Stimulated activated CD8-positive, alpha-beta memory T cell treated with anti-CD3 and anti-CD28 coated beads, Interleukin-12 subunit alpha, Interleukin-12 subunit beta, amount 100 ng/mL, for 24 hours (primary cell): ENCODE data around the gene IL17RC.
"Not testable (repeated sequence)": the region's sequence is repeated elsewhere in the genome, so short reads cannot be mapped to it uniquely, and the experiment has no call there.

Experiments
- DNase-seq: peaks from one replicate; pipeline ENCODE4 v3.0.0-alpha.2; 2020; ENCODE audit errors: extremely low read depth

Gene IL17RC

DNA sequence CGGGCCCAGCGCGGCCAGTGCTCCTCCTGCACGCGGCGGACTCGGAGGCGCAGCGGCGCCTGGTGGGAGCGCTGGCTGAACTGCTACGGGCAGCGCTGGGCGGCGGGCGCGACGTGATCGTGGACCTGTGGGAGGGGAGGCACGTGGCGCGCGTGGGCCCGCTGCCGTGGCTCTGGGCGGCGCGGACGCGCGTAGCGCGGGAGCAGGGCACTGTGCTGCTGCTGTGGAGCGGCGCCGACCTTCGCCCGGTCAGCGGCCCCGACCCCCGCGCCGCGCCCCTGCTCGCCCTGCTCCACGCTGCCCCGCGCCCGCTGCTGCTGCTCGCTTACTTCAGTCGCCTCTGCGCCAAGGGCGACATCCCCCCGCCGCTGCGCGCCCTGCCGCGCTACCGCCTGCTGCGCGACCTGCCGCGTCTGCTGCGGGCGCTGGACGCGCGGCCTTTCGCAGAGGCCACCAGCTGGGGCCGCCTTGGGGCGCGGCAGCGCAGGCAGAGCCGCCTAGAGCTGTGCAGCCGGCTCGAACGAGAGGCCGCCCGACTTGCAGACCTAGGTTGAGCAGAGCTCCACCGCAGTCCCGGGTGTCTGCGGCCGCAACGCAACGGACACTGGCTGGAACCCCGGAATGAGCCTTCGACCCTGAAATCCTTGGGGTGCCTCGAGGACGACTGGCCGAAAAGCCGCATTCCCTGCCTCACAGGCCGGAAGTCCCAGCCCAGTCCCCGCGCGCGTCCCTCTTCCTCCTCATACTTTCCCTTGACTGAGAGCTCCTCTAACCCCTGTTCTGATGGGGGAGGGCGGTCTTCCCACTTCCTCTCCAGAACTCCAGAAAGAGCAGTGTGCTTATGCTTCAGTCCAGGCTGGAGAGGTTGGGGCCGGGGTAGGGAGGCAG, 1.4 kb upstream of the IL17RC start:
- no peak for DNase-seq

DNA sequence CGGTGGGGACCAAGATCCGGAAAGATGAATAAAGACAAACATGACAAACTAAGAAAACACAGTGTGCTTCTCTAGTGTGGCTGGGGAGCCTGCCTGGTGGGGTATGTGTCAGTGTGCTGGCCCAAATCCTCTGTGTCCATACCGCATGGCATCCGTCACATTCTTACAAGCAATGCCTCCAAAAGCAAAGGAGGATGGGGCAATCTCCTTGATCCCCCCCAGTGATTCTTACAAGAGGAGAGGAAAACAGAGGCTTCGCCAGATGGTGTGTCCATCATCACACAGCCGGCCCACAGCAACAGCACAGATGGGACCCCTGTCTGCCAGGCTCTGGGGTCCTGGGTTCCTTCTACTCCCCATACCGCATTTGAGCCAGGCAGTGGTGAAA, 558 bp upstream of the IL17RC start:
- no peak for DNase-seq

DNA sequence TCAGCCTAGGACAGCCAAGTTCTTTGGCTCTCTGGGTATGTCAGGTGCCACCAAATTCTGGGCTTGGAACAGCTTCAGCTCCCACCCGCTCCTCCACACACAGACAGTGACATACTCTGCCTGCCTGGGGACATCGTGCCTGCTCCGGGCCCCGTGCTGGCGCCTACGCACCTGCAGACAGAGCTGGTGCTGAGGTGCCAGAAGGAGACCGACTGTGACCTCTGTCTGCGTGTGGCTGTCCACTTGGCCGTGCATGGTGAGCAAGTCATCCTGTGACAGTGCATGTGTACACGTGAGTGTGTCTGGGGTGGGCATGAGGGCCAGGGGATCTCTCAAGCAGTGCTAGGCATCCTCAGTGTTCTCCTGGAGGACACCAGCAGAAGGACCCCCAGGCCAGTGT, 922 bp downstream of the IL17RC start:
- no peak for DNase-seq

DNA sequence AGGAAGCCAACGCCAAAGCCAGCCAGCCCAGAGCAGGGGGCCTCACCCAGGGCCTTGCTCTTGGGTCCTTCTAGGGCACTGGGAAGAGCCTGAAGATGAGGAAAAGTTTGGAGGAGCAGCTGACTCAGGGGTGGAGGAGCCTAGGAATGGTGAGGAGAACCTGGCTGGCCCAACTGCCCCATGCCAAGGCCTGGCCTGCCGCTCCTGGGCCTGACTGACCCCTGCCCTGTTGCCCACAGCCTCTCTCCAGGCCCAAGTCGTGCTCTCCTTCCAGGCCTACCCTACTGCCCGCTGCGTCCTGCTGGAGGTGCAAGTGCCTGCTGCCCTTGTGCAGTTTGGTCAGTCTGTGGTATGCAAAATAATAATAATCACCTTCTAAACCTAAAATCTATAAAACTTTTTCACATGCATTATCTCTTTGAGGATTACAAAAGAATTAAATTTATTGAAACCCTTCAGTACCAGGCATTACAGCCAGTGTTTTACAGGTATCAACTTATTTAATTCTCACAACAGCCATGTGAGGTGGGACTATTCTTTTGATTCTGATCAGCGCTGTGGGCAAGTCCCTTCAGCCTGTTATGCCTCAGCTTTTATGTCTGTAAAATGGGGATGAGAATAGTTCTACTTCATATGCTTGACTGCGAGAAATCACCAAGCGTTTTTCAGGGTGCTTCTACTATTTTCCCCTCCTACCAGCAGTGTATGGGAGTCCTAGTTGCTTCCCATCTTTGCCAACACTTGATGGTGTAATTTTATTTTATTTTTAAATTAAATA, 1.6 kb downstream of the IL17RC start:
- DNase-seq, result no peak

DNA sequence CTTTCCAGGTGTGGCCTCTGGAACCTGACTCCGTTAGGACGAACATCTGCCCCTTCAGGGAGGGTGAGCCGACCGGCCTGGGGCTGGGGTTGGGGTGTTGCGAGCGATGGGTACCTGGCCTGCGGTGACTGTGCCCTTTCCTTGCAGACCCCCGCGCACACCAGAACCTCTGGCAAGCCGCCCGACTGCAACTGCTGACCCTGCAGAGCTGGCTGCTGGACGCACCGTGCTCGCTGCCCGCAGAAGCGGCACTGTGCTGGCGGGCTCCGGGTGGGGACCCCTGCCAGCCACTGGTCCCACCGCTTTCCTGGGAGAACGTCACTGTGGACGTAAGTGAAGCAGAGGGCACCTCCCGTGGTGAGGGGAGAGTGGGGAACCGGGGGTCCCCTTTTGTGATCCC, 11.3 kb downstream of the IL17RC start:
- no peak for DNase-seq

DNA sequence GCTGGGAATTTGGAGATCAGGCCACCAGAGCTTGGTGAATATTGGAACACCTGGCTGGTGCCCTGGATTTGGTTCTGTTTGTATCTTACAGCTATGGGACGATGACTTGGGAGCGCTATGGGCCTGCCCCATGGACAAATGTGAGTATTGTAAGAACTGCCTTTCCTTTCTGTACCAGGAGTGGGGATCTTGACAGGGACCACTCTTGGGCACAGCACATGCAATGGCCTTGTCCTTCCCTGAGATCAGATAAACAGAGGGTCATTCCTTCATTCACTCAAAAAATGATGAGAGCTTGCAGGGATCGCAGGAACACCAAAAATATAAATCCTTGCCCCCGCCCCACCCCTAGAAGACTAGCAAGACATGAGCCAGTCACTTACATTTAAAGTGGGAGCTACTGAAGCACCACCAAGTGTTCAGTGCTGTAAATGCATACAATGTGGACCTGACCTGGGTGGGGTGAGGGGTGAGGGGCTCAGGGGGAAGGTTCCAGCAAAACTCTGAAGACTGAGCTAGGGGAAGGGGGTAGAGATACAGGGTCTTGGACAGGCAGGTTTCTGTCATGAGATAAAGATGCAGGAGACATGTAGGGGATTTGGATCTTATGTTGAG, 14.0 kb downstream of the IL17RC start:
- DNase-seq, result no peak

DNA sequence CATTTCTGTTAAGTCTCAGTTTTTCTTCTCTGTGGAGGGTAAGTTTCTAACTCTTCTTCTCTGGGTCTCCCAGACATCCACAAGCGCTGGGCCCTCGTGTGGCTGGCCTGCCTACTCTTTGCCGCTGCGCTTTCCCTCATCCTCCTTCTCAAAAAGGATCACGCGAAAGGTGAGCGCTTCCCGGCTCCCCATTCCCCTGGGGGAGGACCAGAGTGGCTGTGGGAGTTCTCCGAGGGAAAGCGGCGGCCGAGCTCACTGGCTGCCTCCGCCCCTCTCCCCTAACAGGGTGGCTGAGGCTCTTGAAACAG, 15.6 kb downstream of the IL17RC start:
- no peak for DNase-seq

DNA sequence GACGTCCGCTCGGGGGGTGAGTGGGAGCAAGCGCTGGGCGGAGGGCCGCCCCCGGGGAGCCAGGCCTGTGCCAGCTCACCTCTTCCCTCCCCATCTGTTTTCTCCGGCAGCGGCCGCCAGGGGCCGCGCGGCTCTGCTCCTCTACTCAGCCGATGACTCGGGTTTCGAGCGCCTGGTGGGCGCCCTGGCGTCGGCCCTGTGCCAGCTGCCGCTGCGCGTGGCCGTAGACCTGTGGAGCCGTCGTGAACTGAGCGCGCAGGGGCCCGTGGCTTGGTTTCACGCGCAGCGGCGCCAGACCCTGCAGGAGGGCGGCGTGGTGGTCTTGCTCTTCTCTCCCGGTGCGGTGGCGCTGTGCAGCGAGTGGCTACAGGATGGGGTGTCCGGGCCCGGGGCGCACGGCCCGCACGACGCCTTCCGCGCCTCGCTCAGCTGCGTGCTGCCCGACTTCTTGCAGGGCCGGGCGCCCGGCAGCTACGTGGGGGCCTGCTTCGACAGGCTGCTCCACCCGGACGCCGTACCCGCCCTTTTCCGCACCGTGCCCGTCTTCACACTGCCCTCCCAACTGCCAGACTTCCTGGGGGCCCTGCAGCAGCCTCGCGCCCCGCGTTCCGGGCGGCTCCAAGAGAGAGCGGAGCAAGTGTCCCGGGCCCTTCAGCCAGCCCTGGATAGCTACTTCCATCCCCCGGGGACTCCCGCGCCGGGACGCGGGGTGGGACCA, 16.1 kb downstream of the IL17RC start:
- peak; percentile 83 for DNase-seq

DNA sequence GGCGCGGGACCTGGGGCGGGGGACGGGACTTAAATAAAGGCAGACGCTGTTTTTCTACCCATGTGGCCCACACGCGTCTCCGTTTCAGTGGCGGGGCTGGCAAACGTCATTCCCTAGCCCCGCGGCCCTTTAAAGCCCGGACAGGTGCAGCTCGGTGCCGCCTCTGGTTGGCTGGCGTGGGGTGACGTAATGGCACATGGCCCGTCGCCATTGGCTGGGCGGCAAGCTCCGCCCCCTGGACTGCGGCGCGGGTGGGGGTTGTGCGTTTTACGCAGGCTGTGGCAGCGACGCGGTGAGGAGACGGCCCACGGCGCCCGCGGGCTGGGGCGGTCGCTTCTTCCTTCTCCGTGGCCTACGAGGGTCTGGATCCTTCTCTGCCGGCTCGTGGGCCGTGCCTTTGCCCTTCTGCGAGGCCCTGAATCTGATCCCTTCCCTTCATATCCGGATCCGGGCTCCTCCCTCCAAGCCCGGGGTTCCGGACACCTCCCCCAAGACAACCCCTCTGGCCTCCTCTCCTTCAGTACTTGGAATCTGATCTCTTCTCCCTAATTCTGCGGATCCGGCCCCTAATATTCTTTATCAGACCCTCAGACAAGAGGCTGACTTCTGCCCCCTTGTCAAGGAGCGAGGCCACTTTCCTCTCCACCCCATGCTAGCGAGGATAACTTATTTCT, 16.8 kb downstream of the IL17RC start, which contains the start of gene CRELD1:
TSS of gene CRELD1 (plus strand) at position 274 of the 674 bp plus-strand sequence. CDS start 605 bp downstream, outside the sequence.
- peak; percentile 91 for DNase-seq

DNA sequence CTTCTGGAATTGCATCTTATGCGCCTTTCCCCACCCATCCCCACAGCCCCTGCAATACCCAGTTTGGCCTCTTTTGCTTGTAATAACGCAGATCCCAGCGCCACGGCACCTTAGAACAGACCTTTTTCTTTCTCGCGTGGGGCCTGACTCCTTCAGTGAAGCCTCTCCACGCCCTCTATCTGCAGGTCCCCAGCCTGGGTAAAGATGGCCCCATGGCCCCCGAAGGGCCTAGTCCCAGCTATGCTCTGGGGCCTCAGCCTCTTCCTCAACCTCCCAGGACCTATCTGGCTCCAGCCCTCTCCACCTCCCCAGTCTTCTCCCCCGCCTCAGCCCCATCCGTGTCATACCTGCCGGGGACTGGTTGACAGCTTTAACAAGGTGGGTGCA, 17.3 kb downstream of the IL17RC start:
- no peak for DNase-seq

DNA sequence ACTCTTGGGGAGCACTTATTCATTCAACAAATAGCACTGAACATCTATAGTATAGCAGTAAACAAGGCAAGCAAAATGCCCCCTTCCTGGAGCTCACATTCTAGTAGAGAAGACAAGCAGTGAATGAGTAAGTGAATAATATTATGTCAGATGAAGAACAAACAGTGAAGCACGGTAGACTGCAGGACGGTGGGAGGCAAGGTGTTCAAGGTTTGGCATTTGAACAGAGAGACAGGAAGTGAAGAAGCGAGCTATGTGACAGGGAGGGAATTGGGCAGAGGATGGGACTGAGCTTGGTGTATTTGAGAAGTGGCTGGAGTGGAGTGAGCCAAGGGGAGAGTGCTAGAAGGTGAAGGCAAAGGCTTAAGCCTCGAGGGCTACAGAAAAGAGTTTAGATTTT, 18.1 kb downstream of the IL17RC start:
- no peak for DNase-seq

DNA sequence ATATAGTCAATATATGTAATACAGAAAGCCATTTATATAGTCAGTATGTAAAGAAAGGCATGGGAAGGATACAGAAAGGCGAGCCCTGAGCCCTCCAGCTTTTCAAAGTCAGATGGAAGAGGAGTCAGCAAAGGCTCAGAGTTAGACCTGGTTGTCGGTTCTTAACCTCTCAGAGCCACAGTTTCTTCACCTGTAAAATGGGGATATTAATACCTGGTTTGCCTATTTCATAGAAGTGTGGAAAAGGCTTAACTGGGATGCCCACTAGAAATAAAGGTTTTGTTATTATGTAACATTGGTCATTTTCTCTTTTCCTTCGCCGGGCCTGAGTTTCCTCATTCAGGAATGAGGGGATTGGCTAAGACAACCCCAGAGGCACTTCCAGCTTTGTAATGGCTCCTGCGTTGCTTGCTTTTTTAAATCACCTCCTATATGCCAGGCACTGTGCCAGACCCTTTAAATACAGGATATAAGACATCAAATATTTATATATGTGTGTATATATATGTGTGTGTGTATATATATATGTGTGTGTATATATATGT, 19.1 kb downstream of the IL17RC start:
- DNase-seq, result no peak

DNA sequence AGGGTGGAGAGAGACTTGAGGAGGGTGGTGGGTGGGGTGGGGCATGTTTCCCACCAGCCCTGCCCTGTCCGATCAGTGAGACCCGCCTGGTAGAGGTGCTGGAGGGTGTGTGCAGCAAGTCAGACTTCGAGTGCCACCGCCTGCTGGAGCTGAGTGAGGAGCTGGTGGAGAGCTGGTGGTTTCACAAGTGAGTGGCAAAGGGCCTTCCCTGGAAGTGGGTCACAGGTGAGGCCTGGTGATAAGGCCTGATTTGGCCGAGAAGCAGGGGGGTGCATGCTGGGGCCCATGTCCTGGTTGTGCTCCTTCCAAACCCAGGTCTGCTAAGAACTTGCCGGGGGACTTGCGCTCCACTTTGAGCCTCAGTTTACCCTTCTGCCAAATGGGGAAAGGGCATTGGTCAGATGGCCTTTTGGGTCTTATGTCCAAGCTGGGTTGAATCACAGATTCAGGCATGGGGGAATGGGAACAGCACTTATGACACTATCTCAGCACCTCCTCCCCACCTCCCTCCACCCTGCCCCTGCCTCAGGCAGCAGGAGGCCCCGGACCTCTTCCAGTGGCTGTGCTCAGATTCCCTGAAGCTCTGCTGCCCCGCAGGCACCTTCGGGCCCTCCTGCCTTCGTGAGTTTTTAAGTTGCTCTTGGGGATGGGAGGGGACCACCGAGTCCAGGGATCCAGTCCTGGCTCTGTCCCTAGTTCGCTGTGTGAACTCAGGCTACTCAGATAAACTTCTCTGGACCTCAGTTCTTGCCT, 20.8 kb downstream of the IL17RC start:
- DNase-seq, result no peak

DNA sequence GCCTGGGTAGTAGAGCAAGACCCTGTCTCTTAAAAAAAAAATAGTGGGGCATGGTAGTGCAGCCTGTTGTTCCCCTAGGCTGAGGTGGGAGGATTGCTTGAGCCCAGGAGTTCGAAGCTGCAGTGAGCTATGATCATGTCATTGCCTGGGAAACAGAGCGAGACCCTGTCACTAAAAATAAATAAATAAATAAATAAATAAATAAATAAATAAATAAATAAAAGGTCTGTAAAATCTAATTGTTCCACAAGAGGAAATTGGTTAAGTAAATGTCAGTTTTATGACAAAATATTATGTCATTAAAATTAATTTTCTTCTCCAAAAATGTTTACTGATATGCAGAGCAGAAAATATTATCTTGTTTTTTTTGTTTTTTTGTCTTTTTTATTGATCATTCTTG, 22.1 kb downstream of the IL17RC start:
- no peak for DNase-seq

DNA sequence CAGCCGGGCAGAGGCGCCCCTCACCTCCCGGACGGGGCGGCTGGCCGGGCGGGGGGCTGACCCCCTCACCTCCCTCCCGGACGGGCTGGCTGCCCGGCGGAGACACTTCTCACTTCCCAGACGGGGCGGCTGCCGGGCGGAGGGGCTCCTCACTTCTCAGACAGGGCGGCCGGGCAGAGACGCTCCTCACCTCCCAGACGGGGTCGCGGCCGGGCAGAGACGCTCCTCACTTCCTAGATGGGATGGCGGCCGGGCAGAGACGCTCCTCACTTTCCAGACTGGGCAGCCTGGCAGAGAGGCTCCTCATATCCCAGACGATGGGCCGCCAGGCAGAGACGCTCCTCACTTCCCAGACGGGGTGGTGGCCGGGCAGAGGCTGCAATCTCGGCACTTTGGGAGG, 23.0 kb downstream of the IL17RC start:
- not testable (repeated sequence) for DNase-seq

DNA sequence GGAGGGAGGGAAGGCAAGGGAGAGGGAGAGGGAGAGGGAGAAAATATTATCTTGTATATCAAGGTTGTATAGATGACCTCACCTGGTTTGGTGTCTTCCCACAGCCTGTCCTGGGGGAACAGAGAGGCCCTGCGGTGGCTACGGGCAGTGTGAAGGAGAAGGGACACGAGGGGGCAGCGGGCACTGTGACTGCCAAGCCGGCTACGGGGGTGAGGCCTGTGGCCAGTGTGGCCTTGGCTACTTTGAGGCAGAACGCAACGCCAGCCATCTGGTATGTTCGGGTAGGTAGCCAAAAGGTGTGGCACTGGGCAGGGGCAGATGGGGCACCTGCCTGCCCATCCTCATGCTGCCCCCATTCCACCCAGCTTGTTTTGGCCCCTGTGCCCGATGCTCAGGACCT, 23.8 kb downstream of the IL17RC start:
- no peak for DNase-seq

DNA sequence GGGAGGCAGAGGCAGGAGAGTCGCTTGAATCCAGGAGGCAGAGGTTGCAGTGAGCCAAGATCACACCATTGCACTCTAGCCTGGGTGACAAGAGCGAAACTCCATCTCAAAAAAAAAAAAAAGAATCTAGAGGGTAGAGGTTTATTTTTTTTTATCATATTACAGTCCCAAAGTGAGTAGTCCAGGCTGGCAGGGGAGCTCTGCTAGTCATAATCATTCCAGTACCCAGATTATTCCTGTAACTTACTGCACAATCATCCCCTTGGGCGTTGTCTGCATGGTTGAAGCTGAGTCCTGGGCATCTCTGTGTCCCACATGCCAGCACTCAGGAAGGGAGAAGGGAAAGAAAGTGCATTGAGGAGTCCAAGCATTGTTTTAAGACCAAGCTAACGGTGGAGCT, 25.3 kb downstream of the IL17RC start:
- no peak for DNase-seq

DNA sequence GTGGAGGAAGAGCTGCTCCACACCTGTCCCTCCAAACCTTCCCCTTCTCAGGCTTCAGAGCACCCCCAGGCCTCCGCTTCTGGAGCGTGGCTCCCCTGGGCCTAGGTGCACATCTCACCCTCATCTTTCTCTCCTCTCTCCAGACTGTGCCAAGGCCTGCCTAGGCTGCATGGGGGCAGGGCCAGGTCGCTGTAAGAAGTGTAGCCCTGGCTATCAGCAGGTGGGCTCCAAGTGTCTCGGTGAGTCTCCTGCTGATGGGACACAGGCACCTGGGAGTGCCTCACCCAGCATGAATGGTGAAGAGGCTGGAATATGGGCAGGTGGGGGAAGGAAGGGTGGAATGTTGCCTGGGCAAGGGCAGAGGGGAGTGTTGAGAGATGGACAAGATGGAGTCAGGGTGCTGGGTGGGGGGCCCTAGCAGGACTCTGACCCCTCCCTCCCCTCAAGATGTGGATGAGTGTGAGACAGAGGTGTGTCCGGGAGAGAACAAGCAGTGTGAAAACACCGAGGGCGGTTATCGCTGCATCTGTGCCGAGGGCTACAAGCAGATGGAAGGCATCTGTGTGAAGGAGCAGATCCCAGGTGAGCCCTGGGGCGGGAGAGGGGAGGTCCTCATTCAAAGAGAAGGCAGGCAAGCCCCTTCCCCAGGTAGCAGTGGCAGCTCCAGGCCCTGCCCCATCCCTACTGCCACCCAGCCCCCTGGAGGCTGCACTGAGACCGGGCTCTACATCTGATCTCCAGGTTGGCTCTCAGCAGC, 26.2 kb downstream of the IL17RC start:
- no peak for DNase-seq

DNA sequence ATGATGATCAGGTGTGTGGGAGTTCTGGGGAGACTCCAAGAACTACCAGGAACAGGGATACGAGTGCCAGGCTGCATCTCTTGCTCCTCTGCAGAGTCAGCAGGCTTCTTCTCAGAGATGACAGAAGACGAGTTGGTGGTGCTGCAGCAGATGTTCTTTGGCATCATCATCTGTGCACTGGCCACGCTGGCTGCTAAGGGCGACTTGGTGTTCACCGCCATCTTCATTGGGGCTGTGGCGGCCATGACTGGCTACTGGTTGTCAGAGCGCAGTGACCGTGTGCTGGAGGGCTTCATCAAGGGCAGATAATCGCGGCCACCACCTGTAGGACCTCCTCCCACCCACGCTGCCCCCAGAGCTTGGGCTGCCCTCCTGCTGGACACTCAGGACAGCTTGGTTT, 27.4 kb downstream of the IL17RC start:
- DNase-seq, result no peak

DNA sequence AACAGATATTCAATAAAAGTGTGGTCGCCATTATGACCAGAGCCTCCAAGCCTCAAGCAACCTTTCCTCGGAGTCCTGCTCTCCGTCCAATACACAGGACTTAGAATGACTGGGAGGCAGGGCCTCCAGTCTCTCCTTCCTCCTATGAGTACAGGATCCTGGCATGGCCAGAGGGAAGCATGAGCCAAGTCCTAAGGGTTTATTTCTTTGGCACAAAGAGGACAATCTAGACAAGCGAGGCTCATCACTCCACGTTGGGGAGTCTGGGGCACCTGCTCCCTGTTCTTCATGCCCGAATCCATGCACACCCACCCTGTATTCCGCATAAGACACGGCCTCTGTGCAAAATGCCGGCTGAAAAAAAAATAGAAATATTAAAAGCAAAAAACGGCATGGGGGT, 28.5 kb downstream of the IL17RC start:
- no peak for DNase-seq
